PC-3 (cell line): ENCODE results near the gene MIEF1.

ENCODE experiments used
- EZH2 ChIP-seq: fragments of 300-600 bp; sonication (generic); IDR thresholded peaks from one replicate; pipeline ENCODE4 v1.6.1; 2017; ENCODE audit warnings: antibody characterized with exemption, mild to moderate bottlenecking, low read length; ENCODE audit not compliant: unreplicated experiment
- EZH2phosphoT487 ChIP-seq: fragments of 300-600 bp; sonication (generic); IDR thresholded peaks from 2 replicates; pipeline ENCODE4 v1.6.1; 2018; ENCODE audit warnings: mild to moderate bottlenecking, antibody characterized with exemption, low read length, borderline replicate concordance
- TF ChIP-seq, protein P1 (sequence below): fragments of 300-600 bp; sonication (generic); conservative IDR thresholded peaks from 2 replicates; pipeline ENCODE4 v1.5.1; 2017; ENCODE audit warnings: antibody characterized with exemption, low read depth, mild to moderate bottlenecking, low read length

- TF ChIP-seq EZH2 (no peak), EZH2phosphoT487 (no peak)
- TF ChIP-seq, protein P1, sequence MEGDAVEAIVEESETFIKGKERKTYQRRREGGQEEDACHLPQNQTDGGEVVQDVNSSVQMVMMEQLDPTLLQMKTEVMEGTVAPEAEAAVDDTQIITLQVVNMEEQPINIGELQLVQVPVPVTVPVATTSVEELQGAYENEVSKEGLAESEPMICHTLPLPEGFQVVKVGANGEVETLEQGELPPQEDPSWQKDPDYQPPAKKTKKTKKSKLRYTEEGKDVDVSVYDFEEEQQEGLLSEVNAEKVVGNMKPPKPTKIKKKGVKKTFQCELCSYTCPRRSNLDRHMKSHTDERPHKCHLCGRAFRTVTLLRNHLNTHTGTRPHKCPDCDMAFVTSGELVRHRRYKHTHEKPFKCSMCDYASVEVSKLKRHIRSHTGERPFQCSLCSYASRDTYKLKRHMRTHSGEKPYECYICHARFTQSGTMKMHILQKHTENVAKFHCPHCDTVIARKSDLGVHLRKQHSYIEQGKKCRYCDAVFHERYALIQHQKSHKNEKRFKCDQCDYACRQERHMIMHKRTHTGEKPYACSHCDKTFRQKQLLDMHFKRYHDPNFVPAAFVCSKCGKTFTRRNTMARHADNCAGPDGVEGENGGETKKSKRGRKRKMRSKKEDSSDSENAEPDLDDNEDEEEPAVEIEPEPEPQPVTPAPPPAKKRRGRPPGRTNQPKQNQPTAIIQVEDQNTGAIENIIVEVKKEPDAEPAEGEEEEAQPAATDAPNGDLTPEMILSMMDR = no peak
Measured at GRCh38 chr22:39563571-39564428, 61.7 kb downstream of the MIEF1 start.
